Trophoblast cell (in vitro differentiated cells and primary cell): Measurements from ENCODE around the gene SEMA3F.

ENCODE experiments used
- DNase-seq, 2 donors: peaks; one replicate each; pipeline ENCODE4 v3.0.0-alpha.2; 2016
- H2AFZ ChIP-seq: 2 replicates; pipeline ENCODE4 v1.6.1; 2013; ENCODE audit warnings: low read length, moderate library complexity, mild to moderate bottlenecking; ENCODE audit not compliant: insufficient read depth, poor library complexity
- H2AK5ac ChIP-seq: 2 replicates; pipeline ENCODE4 v1.6.1; 2013; ENCODE audit warnings: mild to moderate bottlenecking, low read length
- H2BK120ac ChIP-seq: 2 replicates; pipeline ENCODE4 v1.6.1; 2013; ENCODE audit warnings: low read length, mild to moderate bottlenecking, moderate library complexity; ENCODE audit not compliant: insufficient read depth, poor library complexity
- H2BK12ac ChIP-seq: 2 replicates; pipeline ENCODE4 v1.6.1; 2013; ENCODE audit warnings: mild to moderate bottlenecking, low read length, moderate library complexity
- H2BK5ac ChIP-seq: 2 replicates; pipeline ENCODE4 v1.6.1; 2013; ENCODE audit warnings: low read length, low read depth, moderate library complexity, mild to moderate bottlenecking; ENCODE audit not compliant: poor library complexity
- H3K14ac ChIP-seq: 2 replicates; pipeline ENCODE4 v1.6.1; 2013; ENCODE audit warnings: mild to moderate bottlenecking, low read length
- H3K18ac ChIP-seq: 2 replicates; pipeline ENCODE4 v1.6.1; 2013; ENCODE audit warnings: mild to moderate bottlenecking, low read length
- H3K23ac ChIP-seq: 2 replicates; pipeline ENCODE4 v1.6.1; 2013; ENCODE audit warnings: low read length
- H3K27ac ChIP-seq: 2 replicates; pipeline ENCODE4 v1.5.1; 2013; ENCODE audit warnings: low read depth, mild to moderate bottlenecking, inconsistent platforms, low read length, moderate library complexity
- H3K27me3 ChIP-seq: 2 replicates; pipeline ENCODE4 v1.6.1; 2013; ENCODE audit warnings: inconsistent platforms, mild to moderate bottlenecking, low read length, moderate library complexity; ENCODE audit not compliant: insufficient read depth
- H3K36me3 ChIP-seq, 2 experiments: 1 replicate in 1 of 2; 2 replicates in 1 of 2; pipeline ENCODE4 v1.6.1; 2013; ENCODE audit warnings: low read length in 2 of 2, mild to moderate bottlenecking in 2 of 2, moderate library complexity in 1 of 2; ENCODE audit not compliant: insufficient read depth in 2 of 2, control insufficient read depth in 1 of 2
- H3K4ac ChIP-seq: 2 replicates; pipeline ENCODE4 v1.6.1; 2013; ENCODE audit warnings: low read depth, mild to moderate bottlenecking, low read length, moderate library complexity
- H3K4me1 ChIP-seq, 2 experiments: 1 replicate in 1 of 2; 2 replicates in 1 of 2; pipeline ENCODE4 v1.6.1; 2013; ENCODE audit warnings: low read length in 2 of 2, mild to moderate bottlenecking in 2 of 2, moderate library complexity in 1 of 2; ENCODE audit not compliant: insufficient read depth in 2 of 2, control insufficient read depth in 1 of 2
- H3K4me2 ChIP-seq: 2 replicates; pipeline ENCODE4 v1.6.1; 2013; ENCODE audit warnings: inconsistent platforms, mild to moderate bottlenecking, low read length, moderate library complexity
- H3K4me3 ChIP-seq: 2 replicates; pipeline ENCODE4 v1.5.1; 2013; ENCODE audit warnings: mild to moderate bottlenecking, low read depth, low read length, inconsistent platforms
- H3K79me1 ChIP-seq: one replicate; pipeline ENCODE4 v1.6.1; 2013; ENCODE audit warnings: low read length
- H3K79me2 ChIP-seq: 2 replicates; pipeline ENCODE4 v1.6.1; 2013; ENCODE audit warnings: low read length, mild to moderate bottlenecking; ENCODE audit not compliant: control insufficient read depth, insufficient read depth, poor library complexity
- H3K9ac ChIP-seq: 2 replicates; pipeline ENCODE4 v1.6.1; 2013; ENCODE audit warnings: mild to moderate bottlenecking, low read length
- H3K9me3 ChIP-seq: 2 replicates; pipeline ENCODE4 v1.6.1; 2013; ENCODE audit warnings: low read depth, mild to moderate bottlenecking, control low read depth, inconsistent platforms, low read length; ENCODE audit not compliant: insufficient read depth
- H4K12ac ChIP-seq: 2 replicates; pipeline ENCODE4 v1.6.1; 2013; ENCODE audit warnings: low read depth, mild to moderate bottlenecking, low read length, moderate library complexity
- H4K8ac ChIP-seq: 2 replicates; pipeline ENCODE4 v1.6.1; 2013; ENCODE audit warnings: low read depth, mild to moderate bottlenecking, low read length, moderate library complexity
- H4K91ac ChIP-seq: one replicate; pipeline ENCODE4 v1.6.1; 2013; ENCODE audit warnings: low read depth, mild to moderate bottlenecking, low read length, moderate library complexity
- WGBS: extraction: QIAGEN DNeasy Blood & Tissue Kit; methylation state at CpG from one replicate; pipeline ENCODE4 v1.1.7; 2013; ENCODE audit warnings: missing lambda C conversion rate; ENCODE audit not compliant: insufficient read length, insufficient coverage; ENCODE audit errors: extremely low coverage; 5-methylcytosine and 5-hydroxymethylcytosine counted together

Gene SEMA3F

GRCh38 chr3:50170689-50171088, 15.6 kb downstream of the SEMA3F start:
- H3K9me3 ChIP-seq = peaks cover 2% of the 10 kb centered on the region
- H2BK5ac ChIP-seq = no peak overlapping the region
- WGBS = no CpG with 5 or more reads among the region's 10 CpGs
- H3K4me1 ChIP-seq = peaks cover 10 to 14% of the 10 kb centered on the region in 2 experiments
- H3K18ac ChIP-seq = no peak overlapping the region
- H2BK12ac ChIP-seq = no peak overlapping the region
- H3K4me3 ChIP-seq = no peak overlapping the region
- no peak overlapping the region for H2AFZ ChIP-seq
- peaks cover under 1% of the 10 kb centered on the region for H3K79me1 ChIP-seq
- H2BK120ac ChIP-seq = no peak overlapping the region
- no peak overlapping the region for H4K12ac ChIP-seq
- peaks cover 19 to 22% of the 10 kb centered on the region in 2 experiments for H3K36me3 ChIP-seq
- no peaks in the 10 kb centered on the region for H3K27me3 ChIP-seq
- no peak overlapping the region for H4K8ac ChIP-seq
- no peak overlapping the region for H3K27ac ChIP-seq
- H3K79me2 ChIP-seq = no peaks in the 10 kb centered on the region
- H4K91ac ChIP-seq = no peak overlapping the region
- H3K4ac ChIP-seq = no peak overlapping the region
- H3K9ac ChIP-seq = no peak overlapping the region
- no peak for DNase-seq
- H3K23ac ChIP-seq = no peak overlapping the region
- H3K4me2 ChIP-seq = no peak overlapping the region
- no peak overlapping the region for H3K14ac ChIP-seq
- no peak overlapping the region for H2AK5ac ChIP-seq

- no peak overlapping the region for H4K8ac ChIP-seq
- peak in 1 of 2 donors; percentile 18 for DNase-seq
- no peak overlapping the region for H3K23ac ChIP-seq
- H3K4me3 ChIP-seq = no peak overlapping the region
- H4K91ac ChIP-seq = no peak overlapping the region
- no peak overlapping the region for H2AFZ ChIP-seq
- H2BK12ac ChIP-seq = no peak overlapping the region
- no peaks in the 10 kb centered on the region for H3K27me3 ChIP-seq
- no peaks in the 10 kb centered on the region for H3K79me2 ChIP-seq
- no peak overlapping the region for H4K12ac ChIP-seq
- no peak overlapping the region for H3K4me2 ChIP-seq
- peaks cover 29 to 31% of the 10 kb centered on the region in 2 experiments for H3K36me3 ChIP-seq
- WGBS = no CpG with 5 or more reads among the region's 21 CpGs
- H3K4me1 ChIP-seq = peaks cover 4 to 5% of the 10 kb centered on the region in 2 experiments
- no peak overlapping the region for H3K27ac ChIP-seq
- H2BK5ac ChIP-seq = no peak overlapping the region
- H3K18ac ChIP-seq = no peak overlapping the region
- H2AK5ac ChIP-seq = no peak overlapping the region
- H3K79me1 ChIP-seq = no peaks in the 10 kb centered on the region
- no peak overlapping the region for H3K9ac ChIP-seq
- H3K14ac ChIP-seq = no peak overlapping the region
- no peak overlapping the region for H2BK120ac ChIP-seq
- H3K9me3 ChIP-seq = peaks cover 3% of the 10 kb centered on the region
- no peak overlapping the region for H3K4ac ChIP-seq
These were observed 16.6 kb downstream of the SEMA3F start for GRCh38 chr3:50171540-50172301.

- Histone ChIP-seq H4K91ac (no peak overlapping the region), H3K4me2 (no peak overlapping the region), H2BK120ac (no peak overlapping the region), H3K23ac (no peak overlapping the region), H3K9ac (no peak overlapping the region), H3K79me1 (no peaks in the 10 kb centered on the region), H2AFZ (no peak overlapping the region), H4K8ac (no peak overlapping the region), H3K27me3 (no peaks in the 10 kb centered on the region), H3K14ac (no peak overlapping the region), H3K4me3 (no peak overlapping the region), H3K27ac (no peak overlapping the region), H4K12ac (no peak overlapping the region), H3K9me3 (peaks cover 3% of the 10 kb centered on the region), H2BK12ac (no peak overlapping the region), H2AK5ac (no peak overlapping the region), H3K4me1 (no peaks in the 10 kb centered on the region), H3K79me2 (no peaks in the 10 kb centered on the region), H3K18ac (no peak overlapping the region), H2BK5ac (no peak overlapping the region), H3K4ac (no peak overlapping the region), H3K36me3 (peaks cover 33 to 38% of the 10 kb centered on the region in 2 experiments)
- WGBS = no CpG with 5 or more reads among the region's 8 CpGs
- no peak for DNase-seq
These were observed 17.6 kb downstream of the SEMA3F start for GRCh38 chr3:50172626-50173220.

- Histone ChIP-seq H3K9ac (no peak overlapping the region), H2BK120ac (no peak overlapping the region), H3K9me3 (peaks cover 3% of the 10 kb centered on the region), H2BK12ac (no peak overlapping the region), H3K27me3 (no peaks in the 10 kb centered on the region), H3K36me3 (peaks cover 33 to 38% of the 10 kb centered on the region in 2 experiments), H3K79me1 (no peaks in the 10 kb centered on the region), H3K4ac (no peak overlapping the region), H3K23ac (no peak overlapping the region), H4K12ac (no peak overlapping the region), H2AFZ (no peak overlapping the region), H4K91ac (no peak overlapping the region), H3K27ac (no peak overlapping the region), H3K4me1 (no peaks in the 10 kb centered on the region), H3K4me3 (no peak overlapping the region), H2BK5ac (no peak overlapping the region), H3K14ac (no peak overlapping the region), H4K8ac (no peak overlapping the region), H3K4me2 (no peak overlapping the region), H3K18ac (no peak overlapping the region), H2AK5ac (no peak overlapping the region), H3K79me2 (no peaks in the 10 kb centered on the region)
- WGBS = no CpG with 5 or more reads among the region's 29 CpGs
- no peak for DNase-seq
These were observed 18.8 kb downstream of the SEMA3F start for GRCh38 chr3:50173685-50174516.
